ENCODE data around the gene TSEN2. TPM values are rescaled to one million over a fixed set of nuclear protein-coding genes. Genes with fewer than 3 reads are reported as not detected.

Gene TSEN2
- total and polyA plus RNA-seq, 2 of the 13 experiments (the other 11 are each of a cell fraction or from before 2014, with no cell fraction given): 11.0 to 17.3 TPM

GRCh38 chr3:12460127-12460526 is 24.2 kb upstream of the TSEN2 start (continued):
- TF ChIP-seq, protein P1, sequence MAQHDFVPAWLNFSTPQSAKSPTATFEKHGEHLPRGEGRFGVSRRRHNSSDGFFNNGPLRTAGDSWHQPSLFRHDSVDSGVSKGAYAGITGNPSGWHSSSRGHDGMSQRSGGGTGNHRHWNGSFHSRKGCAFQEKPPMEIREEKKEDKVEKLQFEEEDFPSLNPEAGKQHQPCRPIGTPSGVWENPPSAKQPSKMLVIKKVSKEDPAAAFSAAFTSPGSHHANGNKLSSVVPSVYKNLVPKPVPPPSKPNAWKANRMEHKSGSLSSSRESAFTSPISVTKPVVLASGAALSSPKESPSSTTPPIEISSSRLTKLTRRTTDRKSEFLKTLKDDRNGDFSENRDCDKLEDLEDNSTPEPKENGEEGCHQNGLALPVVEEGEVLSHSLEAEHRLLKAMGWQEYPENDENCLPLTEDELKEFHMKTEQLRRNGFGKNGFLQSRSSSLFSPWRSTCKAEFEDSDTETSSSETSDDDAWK (CRISPR knock-in tag; IDR thresholded peaks at IDR 0.05): no peak
- no peak for TF ChIP-seq PITX1 (CRISPR knock-in tag; IDR thresholded peaks at IDR 0.05)
- TF ChIP-seq HOXD1 (CRISPR knock-in tag; IDR thresholded peaks at IDR 0.05): no peak
- no peak for TF ChIP-seq TMF1 (CRISPR knock-in tag; IDR thresholded peaks at IDR 0.05; ENCODE audit: low read depth)
- TF ChIP-seq, protein P2, sequence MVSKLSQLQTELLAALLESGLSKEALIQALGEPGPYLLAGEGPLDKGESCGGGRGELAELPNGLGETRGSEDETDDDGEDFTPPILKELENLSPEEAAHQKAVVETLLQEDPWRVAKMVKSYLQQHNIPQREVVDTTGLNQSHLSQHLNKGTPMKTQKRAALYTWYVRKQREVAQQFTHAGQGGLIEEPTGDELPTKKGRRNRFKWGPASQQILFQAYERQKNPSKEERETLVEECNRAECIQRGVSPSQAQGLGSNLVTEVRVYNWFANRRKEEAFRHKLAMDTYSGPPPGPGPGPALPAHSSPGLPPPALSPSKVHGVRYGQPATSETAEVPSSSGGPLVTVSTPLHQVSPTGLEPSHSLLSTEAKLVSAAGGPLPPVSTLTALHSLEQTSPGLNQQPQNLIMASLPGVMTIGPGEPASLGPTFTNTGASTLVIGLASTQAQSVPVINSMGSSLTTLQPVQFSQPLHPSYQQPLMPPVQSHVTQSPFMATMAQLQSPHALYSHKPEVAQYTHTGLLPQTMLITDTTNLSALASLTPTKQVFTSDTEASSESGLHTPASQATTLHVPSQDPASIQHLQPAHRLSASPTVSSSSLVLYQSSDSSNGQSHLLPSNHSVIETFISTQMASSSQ (IDR thresholded peaks at IDR 0.05; ENCODE audit: low read depth): no peak
- TF ChIP-seq, protein P2 (CRISPR knock-in tag; IDR thresholded peaks at IDR 0.05; ENCODE audit: borderline replicate concordance): no peak
- TF ChIP-seq, protein P3, sequence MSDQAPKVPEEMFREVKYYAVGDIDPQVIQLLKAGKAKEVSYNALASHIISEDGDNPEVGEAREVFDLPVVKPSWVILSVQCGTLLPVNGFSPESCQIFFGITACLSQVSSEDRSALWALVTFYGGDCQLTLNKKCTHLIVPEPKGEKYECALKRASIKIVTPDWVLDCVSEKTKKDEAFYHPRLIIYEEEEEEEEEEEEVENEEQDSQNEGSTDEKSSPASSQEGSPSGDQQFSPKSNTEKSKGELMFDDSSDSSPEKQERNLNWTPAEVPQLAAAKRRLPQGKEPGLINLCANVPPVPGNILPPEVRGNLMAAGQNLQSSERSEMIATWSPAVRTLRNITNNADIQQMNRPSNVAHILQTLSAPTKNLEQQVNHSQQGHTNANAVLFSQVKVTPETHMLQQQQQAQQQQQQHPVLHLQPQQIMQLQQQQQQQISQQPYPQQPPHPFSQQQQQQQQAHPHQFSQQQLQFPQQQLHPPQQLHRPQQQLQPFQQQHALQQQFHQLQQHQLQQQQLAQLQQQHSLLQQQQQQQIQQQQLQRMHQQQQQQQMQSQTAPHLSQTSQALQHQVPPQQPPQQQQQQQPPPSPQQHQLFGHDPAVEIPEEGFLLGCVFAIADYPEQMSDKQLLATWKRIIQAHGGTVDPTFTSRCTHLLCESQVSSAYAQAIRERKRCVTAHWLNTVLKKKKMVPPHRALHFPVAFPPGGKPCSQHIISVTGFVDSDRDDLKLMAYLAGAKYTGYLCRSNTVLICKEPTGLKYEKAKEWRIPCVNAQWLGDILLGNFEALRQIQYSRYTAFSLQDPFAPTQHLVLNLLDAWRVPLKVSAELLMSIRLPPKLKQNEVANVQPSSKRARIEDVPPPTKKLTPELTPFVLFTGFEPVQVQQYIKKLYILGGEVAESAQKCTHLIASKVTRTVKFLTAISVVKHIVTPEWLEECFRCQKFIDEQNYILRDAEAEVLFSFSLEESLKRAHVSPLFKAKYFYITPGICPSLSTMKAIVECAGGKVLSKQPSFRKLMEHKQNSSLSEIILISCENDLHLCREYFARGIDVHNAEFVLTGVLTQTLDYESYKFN (CRISPR knock-in tag; conservative IDR thresholded peaks at IDR 0.05): 0 out of 2 replicates have a peak, but pooled peaks have one; percentile 18
- no peak for TF ChIP-seq PHF21A (CRISPR knock-in tag; IDR thresholded peaks at IDR 0.05)
- no peak for TF ChIP-seq ZSCAN25 (CRISPR knock-in tag; IDR thresholded peaks at IDR 0.05)
- TF ChIP-seq RBM39 (IDR thresholded peaks at IDR 0.05; ENCODE audit: low read depth, low read length, poor library complexity, severe bottlenecking): no peak
- no peak for TF ChIP-seq ZNF512 (CRISPR knock-in tag; IDR thresholded peaks at IDR 0.05)
- TF ChIP-seq HNF1B (CRISPR knock-in tag; IDR thresholded peaks at IDR 0.05): peak; percentile 25; the same call in 1 of the 2 replicates
